Smooth muscle cell (in vitro differentiated cells): ENCODE results near the gene CDK6. TPM values are rescaled to one million over a fixed set of nuclear protein-coding genes. Genes with fewer than 3 reads are reported as not detected.
A peak's percentile ranks its signal among the peaks of the same experiment; 100 is the strongest.

Source experiments
- DNase-seq: peaks from one replicate; lab custom pipeline; 2025; ENCODE audit not compliant: unreplicated experiment; lab: John Stamatoyannopoulos, UW
- H2AFZ ChIP-seq: fragments of 200-600 bp; sonication (generic); 2 replicates; pipeline ENCODE4 v1.6.0; 2016; ENCODE audit warnings: antibody characterized with exemption, low read depth, mild to moderate bottlenecking
- H3F3A ChIP-seq: fragments of 200-600 bp; sonication (generic); 2 replicates; pipeline ENCODE4 v1.6.0; 2017; ENCODE audit warnings: antibody characterized with exemption, low read depth
- H3K27ac ChIP-seq: fragments of 200-600 bp; sonication (generic); 2 replicates; pipeline ENCODE4 v1.5.1; 2016; ENCODE audit warnings: low read depth, mild to moderate bottlenecking
- H3K27me3 ChIP-seq: fragments of 200-600 bp; sonication (generic); 2 replicates; pipeline ENCODE4 v1.6.1; 2016; ENCODE audit warnings: low read depth, mild to moderate bottlenecking
- H3K36me3 ChIP-seq: fragments of 200-600 bp; sonication (generic); 2 replicates; pipeline ENCODE4 v1.5.1; 2016; ENCODE audit warnings: low read depth
- H3K4me1 ChIP-seq: fragments of 200-600 bp; sonication (generic); 2 replicates; pipeline ENCODE4 v1.5.1; 2016; ENCODE audit warnings: low read depth
- H3K4me2 ChIP-seq: fragments of 200-600 bp; sonication (generic); 2 replicates; pipeline ENCODE4 v1.6.0; 2016; ENCODE audit warnings: mild to moderate bottlenecking
- H3K4me3 ChIP-seq: fragments of 200-600 bp; sonication (generic); 2 replicates; pipeline ENCODE4 v1.5.1; 2016; ENCODE audit warnings: mild to moderate bottlenecking
- H3K79me2 ChIP-seq: fragments of 200-600 bp; sonication (generic); 2 replicates; pipeline ENCODE4 v1.6.0; 2016; ENCODE audit warnings: low read depth, mild to moderate bottlenecking
- H3K9ac ChIP-seq: fragments of 200-600 bp; sonication (generic); 2 replicates; pipeline ENCODE4 v1.6.0; 2016; ENCODE audit warnings: low read depth
- H3K9me3 ChIP-seq: fragments of 200-600 bp; sonication (generic); replicated peaks from 2 replicates; pipeline ENCODE4 v1.5.1; 2016; ENCODE audit warnings: low read depth
- H4K20me1 ChIP-seq: fragments of 200-600 bp; sonication (generic); 2 replicates; pipeline ENCODE4 v1.6.0; 2016; ENCODE audit warnings: low read depth
- WGBS: methylation state at CpG from one replicate; pipeline ENCODE4 v1.1.7; 2016; ENCODE audit warnings: low lambda C conversion rate; 5-methylcytosine and 5-hydroxymethylcytosine counted together
- polyA plus RNA-seq: library from polyadenylated mRNA; unstranded; fragments of >200 nt; fragmentation: Nextera tagmentation; extraction: Ambion mirVana; gene quantifications from 2 replicates; pipeline ENCODE4 v1.2.1, GENCODE V29; 2016
- total RNA-seq: library from RNA; depleted of rRNA; stranded (reverse); fragments of >200 nt; gene quantifications from 2 replicates; pipeline ENCODE4 v1.2.3, GENCODE V29; 2014
- TF ChIP-seq, protein P1 (sequence below): fragments of 200-600 bp; sonication (generic); IDR thresholded peaks from 2 replicates; pipeline ENCODE4 v1.5.1; 2017; ENCODE audit warnings: borderline replicate concordance, mild to moderate bottlenecking, antibody characterized with exemption; ENCODE audit not compliant: insufficient read depth, poor library complexity, severe bottlenecking

CDK6 gene
- total and polyA plus RNA-seq, 2 experiments from 2014 or later: 34.2 to 99.2 TPM

DNA sequence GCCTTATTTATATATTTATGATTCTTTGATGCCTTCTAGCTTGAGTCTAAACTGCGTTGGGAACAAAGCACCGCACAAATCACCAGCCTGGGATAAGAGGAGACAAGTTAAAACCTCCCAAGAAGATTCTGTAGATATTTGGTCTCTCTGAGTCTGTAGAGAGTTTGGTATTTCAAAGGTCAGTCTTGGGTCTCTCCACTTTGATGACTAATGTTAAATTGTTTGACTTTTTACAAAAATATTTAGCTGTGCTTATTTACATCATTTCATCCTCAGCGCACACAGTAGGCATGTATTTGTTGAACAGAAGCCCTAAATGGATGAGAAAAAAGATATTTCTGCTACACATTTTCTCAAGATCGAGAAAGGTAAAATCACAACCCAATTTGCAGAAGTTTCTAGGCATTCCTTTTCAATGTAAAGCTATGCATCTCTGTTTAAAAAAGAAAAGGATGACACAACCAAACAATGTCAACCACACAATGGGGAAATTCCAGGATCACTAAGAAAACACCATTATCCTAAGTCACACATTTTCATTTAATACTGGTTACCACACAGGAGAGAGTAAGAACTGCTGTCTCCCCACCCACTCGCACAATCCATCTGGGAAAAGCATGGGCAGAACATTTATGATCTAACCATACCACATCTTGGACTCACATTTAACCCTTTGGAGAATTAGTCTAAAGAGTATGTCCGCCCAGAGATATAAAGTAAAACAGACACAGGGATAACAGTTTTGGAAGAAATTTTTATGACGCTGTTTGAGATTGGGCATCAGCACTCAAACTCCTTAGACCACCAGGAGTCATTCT lies 4.4 kb downstream of the CDK6 start:
- H3K36me3 ChIP-seq: no peaks in the 10 kb centered on the region
- H3K9ac ChIP-seq: peak overlapping the region; percentile 84
- H3K4me1 ChIP-seq: peaks cover 17% of the 10 kb centered on the region
- H3K4me3 ChIP-seq: peak overlapping the region; percentile 91
- DNase-seq: no peak
- H2AFZ ChIP-seq: no peak overlapping the region
- TF ChIP-seq, protein P1, sequence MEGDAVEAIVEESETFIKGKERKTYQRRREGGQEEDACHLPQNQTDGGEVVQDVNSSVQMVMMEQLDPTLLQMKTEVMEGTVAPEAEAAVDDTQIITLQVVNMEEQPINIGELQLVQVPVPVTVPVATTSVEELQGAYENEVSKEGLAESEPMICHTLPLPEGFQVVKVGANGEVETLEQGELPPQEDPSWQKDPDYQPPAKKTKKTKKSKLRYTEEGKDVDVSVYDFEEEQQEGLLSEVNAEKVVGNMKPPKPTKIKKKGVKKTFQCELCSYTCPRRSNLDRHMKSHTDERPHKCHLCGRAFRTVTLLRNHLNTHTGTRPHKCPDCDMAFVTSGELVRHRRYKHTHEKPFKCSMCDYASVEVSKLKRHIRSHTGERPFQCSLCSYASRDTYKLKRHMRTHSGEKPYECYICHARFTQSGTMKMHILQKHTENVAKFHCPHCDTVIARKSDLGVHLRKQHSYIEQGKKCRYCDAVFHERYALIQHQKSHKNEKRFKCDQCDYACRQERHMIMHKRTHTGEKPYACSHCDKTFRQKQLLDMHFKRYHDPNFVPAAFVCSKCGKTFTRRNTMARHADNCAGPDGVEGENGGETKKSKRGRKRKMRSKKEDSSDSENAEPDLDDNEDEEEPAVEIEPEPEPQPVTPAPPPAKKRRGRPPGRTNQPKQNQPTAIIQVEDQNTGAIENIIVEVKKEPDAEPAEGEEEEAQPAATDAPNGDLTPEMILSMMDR: no peak
- peak overlapping the region; percentile 87 for H3K27ac ChIP-seq
- no peaks in the 10 kb centered on the region for H3K27me3 ChIP-seq
- peaks cover 5% of the 10 kb centered on the region for H3F3A ChIP-seq
- no peaks in the 10 kb centered on the region for H3K9me3 ChIP-seq
- peaks cover 73% of the 10 kb centered on the region for H3K79me2 ChIP-seq
- 16% methylated on average over 7 of the region's 7 CpGs for WGBS
- peaks cover 58% of the 10 kb centered on the region for H4K20me1 ChIP-seq
- H3K4me2 ChIP-seq: peak overlapping the region; percentile 97

DNA sequence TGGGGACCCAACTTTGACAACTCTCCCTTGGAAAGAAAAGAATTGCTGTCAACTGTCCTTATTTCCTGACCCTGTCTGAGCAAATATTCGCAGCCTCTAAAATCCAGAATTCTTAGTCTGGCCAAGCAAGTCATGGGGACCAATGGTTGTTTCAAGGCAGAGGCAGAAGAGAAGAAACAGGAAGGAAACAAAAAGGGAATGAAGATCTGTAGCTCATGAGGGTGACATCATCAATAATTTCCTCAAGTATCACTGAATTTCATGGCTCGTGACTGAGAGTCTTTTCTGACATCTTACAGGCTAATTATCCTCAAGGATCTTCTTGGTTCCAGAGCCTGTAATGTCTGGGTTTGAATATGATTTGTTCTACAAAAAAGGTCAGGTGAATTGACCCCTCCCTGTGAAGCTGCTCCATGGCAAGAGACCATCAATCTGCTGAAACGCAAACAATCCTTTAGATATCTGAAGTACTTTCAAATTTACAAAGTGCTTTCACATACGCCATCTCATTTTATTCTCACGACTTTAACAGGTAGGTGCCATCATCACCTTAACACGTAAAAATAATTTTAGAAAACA lies 5.8 kb downstream of the CDK6 start:
- peak overlapping the region; percentile 97 for H3K4me2 ChIP-seq
- H3K79me2 ChIP-seq: peaks cover 84% of the 10 kb centered on the region
- no peak overlapping the region for H2AFZ ChIP-seq
- no peak for DNase-seq
- peak overlapping the region; percentile 45 for H3K9ac ChIP-seq
- no peaks in the 10 kb centered on the region for H3K9me3 ChIP-seq
- H3K27ac ChIP-seq: peak overlapping the region; percentile 87
- no peaks in the 10 kb centered on the region for H3K36me3 ChIP-seq
- 75% methylated on average over 6 of the region's 6 CpGs for WGBS
- H3K4me1 ChIP-seq: peaks cover 17% of the 10 kb centered on the region
- TF ChIP-seq, protein P1: no peak
- H3K27me3 ChIP-seq: no peaks in the 10 kb centered on the region
- H4K20me1 ChIP-seq: peaks cover 71% of the 10 kb centered on the region
- peak overlapping the region; percentile 91 for H3K4me3 ChIP-seq
- H3F3A ChIP-seq: peaks cover 5% of the 10 kb centered on the region

DNA sequence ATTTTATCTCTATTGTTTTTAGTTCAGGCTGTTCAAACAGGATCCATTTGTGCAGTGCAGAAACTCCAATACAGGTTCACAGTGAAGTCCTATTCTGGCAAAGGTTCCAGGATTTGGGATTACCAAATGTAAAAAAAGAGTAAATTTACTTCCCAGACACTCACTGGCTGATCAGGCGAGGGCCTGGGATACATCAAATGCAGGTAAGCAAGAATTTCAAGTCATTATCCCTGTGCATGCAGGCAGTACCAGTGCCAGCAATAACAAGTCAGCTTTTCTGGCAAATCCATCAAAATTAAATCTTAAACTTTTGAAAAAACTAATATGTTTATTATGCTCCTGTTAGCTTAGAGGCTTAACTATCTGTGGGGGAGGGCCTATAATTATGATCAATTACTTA lies 6.3 kb downstream of the CDK6 start:
- Histone ChIP-seq H3K4me2 (peak overlapping the region; percentile 97), H3K27ac (peak overlapping the region; percentile 87), H3K27me3 (no peaks in the 10 kb centered on the region), H3K9me3 (no peaks in the 10 kb centered on the region), H3K79me2 (peaks cover 84% of the 10 kb centered on the region), H2AFZ (no peak overlapping the region), H4K20me1 (peaks cover 77% of the 10 kb centered on the region), H3F3A (peaks cover 5% of the 10 kb centered on the region), H3K36me3 (no peaks in the 10 kb centered on the region), H3K4me3 (no peak overlapping the region), H3K4me1 (peaks cover 17% of the 10 kb centered on the region), H3K9ac (no peak overlapping the region)
- WGBS: 79% methylated on average over 1 of the region's 1 CpG
- TF ChIP-seq, protein P1: no peak
- DNase-seq: no peak
